IPS DF 6.9 (cell line): Measurements from ENCODE around the gene ACTN2.

Source experiments
- DNase-seq: peaks from one replicate; pipeline ENCODE4 v3.0.0-alpha.2; 2013; ENCODE audit warnings: low read depth, low spot score
- H3K27ac ChIP-seq: one replicate; pipeline ENCODE4 v1.5.1; 2013; ENCODE audit warnings: low read length, control low read depth
- H3K27me3 ChIP-seq: 2 replicates; pipeline ENCODE4 v1.6.1; 2013; ENCODE audit warnings: mild to moderate bottlenecking, low read length; ENCODE audit not compliant: control insufficient read depth, insufficient read depth
- H3K36me3 ChIP-seq: 2 replicates; pipeline ENCODE4 v1.6.1; 2013; ENCODE audit warnings: low read length; ENCODE audit not compliant: control insufficient read depth, insufficient read depth
- H3K4me1 ChIP-seq: 2 replicates; pipeline ENCODE4 v1.6.1; 2013; ENCODE audit warnings: low read length; ENCODE audit not compliant: control insufficient read depth, insufficient read depth
- H3K4me3 ChIP-seq: 2 replicates; pipeline ENCODE4 v1.5.1; 2013; ENCODE audit warnings: mild to moderate bottlenecking, low read length
- H3K9me3 ChIP-seq: 2 replicates; pipeline ENCODE4 v1.6.1; 2013; ENCODE audit warnings: low read length, inconsistent platforms; ENCODE audit not compliant: control insufficient read depth, insufficient read depth
- WGBS: extraction: QIAGEN DNeasy Blood & Tissue Kit; methylation state at CpG from one replicate; pipeline ENCODE4 v1.1.7; 2013; ENCODE audit warnings: mixed read lengths, missing lambda C conversion rate; ENCODE audit not compliant: insufficient read length, insufficient coverage; 5-methylcytosine and 5-hydroxymethylcytosine counted together

Gene ACTN2

DNA sequence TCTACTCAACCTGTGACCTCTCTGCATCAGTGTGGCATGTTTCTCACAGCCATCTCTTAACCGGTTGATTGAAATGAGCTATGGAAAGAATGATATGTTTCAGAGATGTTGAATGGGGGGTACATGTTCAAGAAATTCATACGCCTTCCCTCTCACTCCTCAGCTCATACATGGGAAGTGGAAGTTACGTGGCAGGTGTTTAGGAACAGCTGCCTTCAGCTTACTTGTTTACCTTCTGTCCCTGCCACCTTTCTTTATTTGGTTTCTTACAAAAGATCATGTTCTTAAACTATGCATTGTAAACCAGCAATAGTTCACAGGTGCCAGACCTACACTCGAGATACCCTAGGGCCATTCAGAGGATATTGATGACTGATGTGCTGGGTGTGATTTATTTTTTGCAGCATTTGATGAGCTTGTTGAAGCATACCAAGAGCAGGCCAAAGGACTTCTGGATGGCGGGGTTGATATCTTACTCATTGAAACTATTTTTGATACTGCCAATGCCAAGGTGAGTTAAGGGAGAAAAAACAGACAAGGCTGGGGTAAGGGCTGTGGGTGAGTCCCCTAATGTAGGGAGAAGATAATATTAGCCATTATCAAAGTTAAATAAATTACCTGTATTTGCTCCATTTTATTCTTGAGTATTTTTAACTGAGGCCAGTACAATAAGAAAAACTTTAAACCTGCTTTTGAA, 126.2 kb downstream of the ACTN2 start:
- DNase-seq = no peak
- H3K4me1 ChIP-seq = no peaks in the 10 kb centered on the region
- no peaks in the 10 kb centered on the region for H3K27me3 ChIP-seq
- peaks cover 2% of the 10 kb centered on the region; the same call in 1 of the 2 replicates for H3K36me3 ChIP-seq
- no peak overlapping the region for H3K4me3 ChIP-seq
- H3K27ac ChIP-seq = no peak overlapping the region
- H3K9me3 ChIP-seq = no peaks in the 10 kb centered on the region
- WGBS = no CpG with 5 or more reads among the region's 5 CpGs
